Immature natural killer cell (primary cell): ENCODE measurements around the gene CSMD2. TPM values are rescaled to one million over a fixed set of nuclear protein-coding genes. Genes with fewer than 3 reads are reported as not detected.

Experiments used
- DNase-seq, 3 donors: peaks; one replicate each; pipeline ENCODE4 v3.0.0; 2022; ENCODE audit warnings: mixed read lengths in 1 of 3
- H3K27ac Mint-ChIP-seq, 6 donors: one replicate each; pipeline ENCODE4 v1.8.0; 2020; ENCODE audit warnings: mixed read lengths in 6 of 6, mild to moderate bottlenecking in 5 of 6, inconsistent platforms in 4 of 6, moderate library complexity in 3 of 6
- H3K27me3 Mint-ChIP-seq, 3 donors: one replicate each; pipeline ENCODE4 v1.8.0; 2020 to 2021; ENCODE audit warnings: low read depth in 3 of 3, mild to moderate bottlenecking in 3 of 3, mixed read lengths in 3 of 3, moderate library complexity in 3 of 3, inconsistent platforms in 1 of 3
- H3K36me3 Mint-ChIP-seq, 3 donors: one replicate each; pipeline ENCODE4 v1.8.0; 2020; ENCODE audit warnings: mixed read lengths in 3 of 3, inconsistent platforms in 2 of 3, mild to moderate bottlenecking in 2 of 3
- H3K4me1 Mint-ChIP-seq, 2 donors: one replicate each; pipeline ENCODE4 v1.8.0; 2020; ENCODE audit warnings: inconsistent platforms in 2 of 2, mild to moderate bottlenecking in 2 of 2, mixed read lengths in 2 of 2, moderate library complexity in 1 of 2
- H3K4me3 Mint-ChIP-seq, 5 donors: one replicate each; pipeline ENCODE4 v1.8.0; 2020; ENCODE audit warnings: mild to moderate bottlenecking in 5 of 5, mixed read lengths in 5 of 5, inconsistent platforms in 3 of 5, moderate library complexity in 3 of 5
- H3K9me3 Mint-ChIP-seq, 6 donors: one replicate each; pipeline ENCODE4 v1.8.0; 2020; ENCODE audit warnings: mild to moderate bottlenecking in 6 of 6, mixed read lengths in 6 of 6, inconsistent platforms in 4 of 6, moderate library complexity in 3 of 6
- polyA plus RNA-seq, 3 donors: library from polyadenylated mRNA; unstranded; fragments of 300-500 nt; fragmentation: Illumina TruSeq; gene quantifications; one replicate each; pipeline ENCODE4 v1.2.3, GENCODE V29; 2021

CSMD2 gene
- polyA plus RNA-seq, 3 donors from 2014 or later: not detected

DNA sequence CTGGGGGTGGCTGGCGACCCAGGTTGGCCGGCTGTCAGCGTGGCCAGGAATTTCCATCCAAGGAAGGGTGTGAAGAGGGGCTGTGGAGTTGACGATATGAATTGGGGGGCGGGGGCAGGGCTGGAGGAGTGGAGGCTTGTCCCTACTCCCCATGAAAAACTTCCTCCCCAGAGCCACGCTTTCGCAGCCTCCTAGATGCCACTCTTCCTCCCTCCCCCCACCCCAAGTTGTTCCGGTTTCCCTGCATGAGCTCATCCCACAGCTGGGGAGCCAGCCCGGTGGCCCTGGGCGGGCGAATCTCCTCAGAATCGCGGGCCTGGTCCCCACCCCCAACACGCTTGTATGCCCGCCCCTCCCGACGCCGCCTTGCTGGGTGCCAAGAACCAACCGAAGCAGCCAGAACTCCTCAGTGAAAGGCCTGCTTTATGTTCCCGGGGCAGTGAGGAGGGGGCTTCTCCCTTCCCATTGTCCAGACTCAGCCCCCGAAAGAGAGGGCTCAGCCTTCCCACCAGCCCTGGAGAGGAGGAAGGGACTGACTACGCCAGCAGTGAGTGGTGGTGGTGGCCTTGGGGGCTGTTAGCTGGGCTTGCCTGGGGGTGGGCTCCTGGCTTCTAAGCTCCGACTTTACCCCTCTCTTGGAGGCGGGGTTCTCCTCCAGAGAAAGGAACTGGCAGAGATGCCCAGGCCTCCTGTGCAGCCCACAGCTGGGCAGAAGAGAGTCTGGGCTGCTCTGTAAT lies 1.8 kb upstream of the CSMD2 start:
- Mint-ChIP-seq H3K4me1 (peaks cover 2 to 5% of the 10 kb centered on the region in 2 donors), H3K4me3 (no peak overlapping the region), H3K27ac (no peak overlapping the region), H3K9me3 (peaks cover 0 to 2% (median 0%) of the 10 kb centered on the region in 6 donors), H3K36me3 (no peaks in the 10 kb centered on the region), H3K27me3 (peaks cover 18 to 37% (median 21%) of the 10 kb centered on the region in 3 donors)
- no peak for DNase-seq

- Mint-ChIP-seq H3K27me3 (peaks cover 22 to 43% (median 24%) of the 10 kb centered on the region in 3 donors), H3K36me3 (peaks cover 0 to 4% (median 0%) of the 10 kb centered on the region in 3 donors), H3K9me3 (peaks cover 0 to 2% (median 0%) of the 10 kb centered on the region in 6 donors), H3K4me1 (peaks cover 2 to 5% of the 10 kb centered on the region in 2 donors), H3K4me3 (no peak overlapping the region), H3K27ac (no peak overlapping the region)
- DNase-seq: no peak
These were observed 1.2 kb upstream of the CSMD2 start for GRCh38 chr1:34166191-34166624.

DNA sequence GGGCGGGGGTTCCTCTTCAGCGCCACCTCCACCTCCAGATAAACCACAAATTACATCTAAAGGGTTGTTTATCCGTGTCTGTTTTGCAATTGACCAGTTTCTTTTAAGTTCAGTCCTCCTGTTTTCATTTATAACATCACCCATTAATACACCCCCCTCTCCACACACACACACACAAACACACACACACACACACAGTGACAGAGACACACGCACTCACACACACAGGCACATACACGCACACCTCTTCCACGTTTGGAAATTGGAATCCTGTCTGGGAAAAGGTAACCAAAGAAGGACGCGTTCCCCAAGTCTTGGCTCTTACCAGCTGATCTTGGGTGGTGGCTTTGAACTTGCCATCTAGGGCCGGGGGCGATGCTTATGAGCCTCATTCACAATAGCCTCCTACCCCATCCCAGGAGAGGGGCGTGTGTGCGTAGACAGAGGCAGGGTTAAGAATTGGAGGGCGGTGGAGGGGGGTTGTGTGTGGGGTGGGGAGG lies 442 bp upstream of the CSMD2 start:
- Mint-ChIP-seq H3K27ac (no peak overlapping the region), H3K36me3 (peaks cover 0 to 4% (median 0%) of the 10 kb centered on the region in 3 donors)

GRCh38 chr1:34163792-34164731 lies 968 bp downstream of the CSMD2 start:
- peaks cover 20 to 49% (median 22%) of the 10 kb centered on the region in 3 donors for H3K27me3 Mint-ChIP-seq
- H3K9me3 Mint-ChIP-seq: peaks cover 0 to 2% (median 0%) of the 10 kb centered on the region in 6 donors
- peak overlapping the region in 1 of 5 donors; percentile 65 for H3K4me3 Mint-ChIP-seq
- DNase-seq: no peak
- H3K27ac Mint-ChIP-seq: no peak overlapping the region
- peaks cover 2 to 5% of the 10 kb centered on the region in 2 donors for H3K4me1 Mint-ChIP-seq
- peaks cover 0 to 4% (median 0%) of the 10 kb centered on the region in 3 donors for H3K36me3 Mint-ChIP-seq

More for the DNA sequence above, 442 bp upstream of the CSMD2 start:
- Mint-ChIP-seq H3K4me1 (peaks cover 2 to 5% of the 10 kb centered on the region in 2 donors), H3K4me3 (peak overlapping the region in 4 of 5 donors; percentile 1 to 31 (median 11)), H3K9me3 (peaks cover 0 to 2% (median 0%) of the 10 kb centered on the region in 6 donors), H3K27me3 (peaks cover 20 to 42% (median 20%) of the 10 kb centered on the region in 3 donors)
- no peak for DNase-seq

- H3K9me3 Mint-ChIP-seq: peaks cover 0 to 2% (median 0%) of the 10 kb centered on the region in 6 donors
- peaks cover 0 to 4% (median 0%) of the 10 kb centered on the region in 3 donors for H3K36me3 Mint-ChIP-seq
- peak overlapping the region in 2 of 5 donors; percentile 21 to 65 for H3K4me3 Mint-ChIP-seq
- DNase-seq: no peak
- peaks cover 2 to 5% of the 10 kb centered on the region in 2 donors for H3K4me1 Mint-ChIP-seq
- H3K27ac Mint-ChIP-seq: no peak overlapping the region
- peaks cover 17 to 46% (median 22%) of the 10 kb centered on the region in 3 donors for H3K27me3 Mint-ChIP-seq
These were observed 1.9 kb downstream of the CSMD2 start for GRCh38 chr1:34162852-34163766.

DNA sequence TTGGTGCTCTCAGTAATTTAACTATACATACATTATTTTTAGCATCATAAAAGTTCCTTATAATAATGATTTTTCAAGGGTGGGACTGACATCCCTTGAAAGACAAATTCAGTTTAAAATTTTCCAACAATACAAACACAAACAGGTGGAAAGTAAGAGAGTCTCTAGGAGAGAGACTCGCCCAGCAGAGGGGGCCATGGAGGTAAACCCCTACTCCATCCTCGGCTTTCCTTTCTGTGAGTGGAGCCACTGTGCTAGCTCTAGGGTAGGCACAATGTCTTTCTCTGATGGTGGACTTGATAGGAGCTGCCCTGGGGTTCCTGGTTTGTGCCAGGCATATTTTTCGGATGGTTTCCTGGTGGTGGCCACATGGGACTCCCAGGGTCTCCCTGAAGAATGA lies 8.3 kb downstream of the CSMD2 start:
- Mint-ChIP-seq H3K27me3 (peaks cover 7 to 22% (median 9%) of the 10 kb centered on the region in 3 donors), H3K4me3 (no peak overlapping the region), H3K4me1 (no peaks in the 10 kb centered on the region), H3K27ac (no peak overlapping the region), H3K36me3 (peaks cover 0 to 4% (median 0%) of the 10 kb centered on the region in 3 donors), H3K9me3 (peaks cover 0 to 2% (median 0%) of the 10 kb centered on the region in 6 donors)
- DNase-seq: no peak

DNA sequence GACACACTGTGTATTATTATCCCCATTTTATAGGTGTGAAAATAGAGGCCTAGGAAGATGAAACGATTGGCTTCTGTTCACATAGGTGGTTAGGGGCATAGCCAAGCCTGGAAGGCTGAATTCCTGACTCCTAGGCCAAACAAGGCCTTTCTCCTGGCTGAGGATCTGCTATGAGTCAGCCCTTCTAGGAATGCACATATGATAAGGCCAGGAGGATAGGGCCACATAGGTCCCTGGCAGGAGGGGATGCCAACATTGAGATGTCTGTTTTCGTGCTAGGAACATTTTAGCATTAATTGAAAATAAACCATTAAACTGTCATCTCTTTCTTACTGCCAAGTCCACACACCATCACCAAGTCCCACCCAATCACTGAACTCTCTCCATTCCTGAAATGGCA lies 9.2 kb downstream of the CSMD2 start:
- no peak for DNase-seq
- no peak overlapping the region for H3K4me3 Mint-ChIP-seq
- peaks cover 0 to 2% (median 0%) of the 10 kb centered on the region in 6 donors for H3K9me3 Mint-ChIP-seq
- no peaks in the 10 kb centered on the region for H3K4me1 Mint-ChIP-seq
- no peak overlapping the region for H3K27ac Mint-ChIP-seq
- H3K36me3 Mint-ChIP-seq: no peaks in the 10 kb centered on the region
- peaks cover 2 to 14% (median 6%) of the 10 kb centered on the region in 3 donors for H3K27me3 Mint-ChIP-seq

DNA sequence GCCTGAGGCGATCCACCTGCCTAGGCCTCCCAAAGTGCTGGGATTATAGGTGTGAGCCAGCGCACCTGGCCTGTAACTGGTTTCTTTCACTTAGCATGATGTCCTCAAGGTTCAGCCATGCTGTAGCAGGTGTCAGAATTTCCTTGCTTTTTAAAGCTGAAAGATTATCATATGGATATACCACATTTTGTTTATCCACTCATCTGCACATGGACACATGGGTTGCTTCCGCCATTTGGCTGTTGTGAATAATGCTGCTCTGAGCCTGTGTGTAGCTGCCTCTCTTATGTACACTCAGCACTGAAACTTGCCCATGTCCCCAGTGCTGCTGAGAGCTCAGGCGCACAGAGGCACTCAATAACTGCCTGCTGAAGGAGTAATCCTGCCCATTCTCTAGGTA lies 11.8 kb downstream of the CSMD2 start:
- peaks cover 0 to 2% (median 1%) of the 10 kb centered on the region in 3 donors for H3K27me3 Mint-ChIP-seq
- no peaks in the 10 kb centered on the region for H3K4me1 Mint-ChIP-seq
- no peak overlapping the region for H3K4me3 Mint-ChIP-seq
- H3K27ac Mint-ChIP-seq: no peak overlapping the region
- no peak for DNase-seq
- H3K36me3 Mint-ChIP-seq: no peaks in the 10 kb centered on the region
- peaks cover 0 to 3% (median 0%) of the 10 kb centered on the region in 6 donors for H3K9me3 Mint-ChIP-seq

- H3K27me3 Mint-ChIP-seq: peaks cover 2 to 4% (median 4%) of the 10 kb centered on the region in 3 donors
- H3K4me3 Mint-ChIP-seq: no peak overlapping the region
- peaks cover 0 to 1% (median 0%) of the 10 kb centered on the region in 6 donors for H3K9me3 Mint-ChIP-seq
- no peaks in the 10 kb centered on the region for H3K36me3 Mint-ChIP-seq
- no peak overlapping the region for H3K27ac Mint-ChIP-seq
- no peak for DNase-seq
- no peaks in the 10 kb centered on the region for H3K4me1 Mint-ChIP-seq
These were observed 15.5 kb downstream of the CSMD2 start for GRCh38 chr1:34149501-34149900.

DNA sequence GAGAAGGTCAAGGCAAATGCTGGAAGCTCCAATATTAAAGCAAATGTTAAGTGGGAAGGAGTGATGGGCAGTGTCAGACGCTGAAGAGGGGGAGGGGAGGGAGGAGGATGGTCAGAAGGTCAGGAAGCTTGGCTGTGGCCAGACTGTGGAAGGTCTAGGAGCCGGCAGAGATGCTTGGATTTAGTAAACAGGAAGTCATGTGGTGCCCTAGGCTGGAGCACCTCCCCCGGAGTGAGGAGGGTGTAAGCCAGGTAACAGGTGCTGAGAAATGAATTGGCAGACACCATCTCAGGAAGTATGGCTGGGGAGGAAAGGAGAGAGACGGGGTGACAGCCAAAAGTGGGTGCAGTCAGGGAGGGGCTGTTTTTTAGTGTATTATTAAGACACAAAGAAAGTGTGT lies 17.7 kb downstream of the CSMD2 start:
- peaks cover 2 to 4% (median 4%) of the 10 kb centered on the region in 3 donors for H3K27me3 Mint-ChIP-seq
- DNase-seq: no peak
- H3K4me3 Mint-ChIP-seq: no peak overlapping the region
- H3K27ac Mint-ChIP-seq: no peak overlapping the region
- no peaks in the 10 kb centered on the region for H3K36me3 Mint-ChIP-seq
- no peaks in the 10 kb centered on the region for H3K4me1 Mint-ChIP-seq
- H3K9me3 Mint-ChIP-seq: peaks cover 0 to 1% (median 0%) of the 10 kb centered on the region in 6 donors

- Mint-ChIP-seq H3K4me1 (no peaks in the 10 kb centered on the region), H3K9me3 (peaks cover 0 to 3% (median 0%) of the 10 kb centered on the region in 6 donors), H3K36me3 (no peaks in the 10 kb centered on the region), H3K27me3 (peaks cover 2 to 8% (median 7%) of the 10 kb centered on the region in 3 donors), H3K27ac (no peak overlapping the region), H3K4me3 (no peak overlapping the region)
- DNase-seq: no peak
These were observed 20.3 kb downstream of the CSMD2 start for GRCh38 chr1:34144766-34145165.

GRCh38 chr1:34143975-34144374 lies 21.1 kb downstream of the CSMD2 start:
- H3K27me3 Mint-ChIP-seq: peaks cover 2 to 9% (median 8%) of the 10 kb centered on the region in 3 donors
- no peak overlapping the region for H3K4me3 Mint-ChIP-seq
- no peaks in the 10 kb centered on the region for H3K4me1 Mint-ChIP-seq
- no peak overlapping the region for H3K27ac Mint-ChIP-seq
- H3K36me3 Mint-ChIP-seq: no peaks in the 10 kb centered on the region
- peaks cover 0 to 2% (median 0%) of the 10 kb centered on the region in 6 donors for H3K9me3 Mint-ChIP-seq
- DNase-seq: no peak
